Activated CD4-positive, alpha-beta T cell treated with anti-CD3 and anti-CD28 coated beads for 1 hour (primary cell): ENCODE data around the gene BMP2K.

Source experiments
- DNase-seq: peaks from one replicate; pipeline ENCODE4 v3.0.0-alpha.2; 2020

The BMP2K gene

GRCh38 chr4:78765432-78766006 is 10.6 kb upstream of the BMP2K start:
- no peak for DNase-seq

- no peak for DNase-seq
Observed at GRCh38 chr4:78766026-78766425, 10.1 kb upstream of the BMP2K start.

- no peak for DNase-seq
Observed at GRCh38 chr4:78766650-78767049, 9.5 kb upstream of the BMP2K start.

GRCh38 chr4:78767350-78767749 is 8.8 kb upstream of the BMP2K start:
- DNase-seq: no peak

GRCh38 chr4:78768452-78769180 is 7.5 kb upstream of the BMP2K start:
- no peak for DNase-seq

GRCh38 chr4:78770091-78770642 is 6.0 kb upstream of the BMP2K start:
- DNase-seq: no peak

- DNase-seq: no peak
Observed at GRCh38 chr4:78772526-78773091, 3.5 kb upstream of the BMP2K start.

GRCh38 chr4:78774417-78774816 is 1.7 kb upstream of the BMP2K start:
- DNase-seq: no peak

- DNase-seq: peak; percentile 84
Observed at GRCh38 chr4:78775303-78776078, 659 bp upstream of the BMP2K start.

- peak; percentile 34 for DNase-seq
Observed at GRCh38 chr4:78776729-78777575, 802 bp downstream of the BMP2K start.

GRCh38 chr4:78777576-78777940 is 1.4 kb downstream of the BMP2K start:
- no peak for DNase-seq

- no peak for DNase-seq
Observed at GRCh38 chr4:78778530-78778929, 2.4 kb downstream of the BMP2K start.

- DNase-seq: no peak
Observed at GRCh38 chr4:78779280-78779679, 3.1 kb downstream of the BMP2K start.

GRCh38 chr4:78780093-78780492 is 3.9 kb downstream of the BMP2K start:
- DNase-seq: no peak

- DNase-seq: no peak
Observed at GRCh38 chr4:78781139-78781538, 5.0 kb downstream of the BMP2K start.

GRCh38 chr4:78781924-78782323 is 5.8 kb downstream of the BMP2K start:
- DNase-seq: no peak

GRCh38 chr4:78784236-78784865 is 8.2 kb downstream of the BMP2K start:
- DNase-seq: no peak

GRCh38 chr4:78787392-78788006 is 11.3 kb downstream of the BMP2K start:
- no peak for DNase-seq

GRCh38 chr4:78788007-78788889 is 12.1 kb downstream of the BMP2K start:
- no peak for DNase-seq
